Neutrophil (primary cell): ENCODE measurements around the gene APP.

ENCODE experiments used
- H3K27ac ChIP-seq: fragments of 200-600 bp; sonication (generic); 2 replicates; pipeline ENCODE4 v1.5.1; 2016; ENCODE audit warnings: mild to moderate bottlenecking, moderate library complexity
- H3K27me3 ChIP-seq: fragments of 200-600 bp; sonication (generic); 2 replicates; pipeline ENCODE4 v1.6.0; 2016; ENCODE audit warnings: mild to moderate bottlenecking
- H3K36me3 ChIP-seq: fragments of 200-600 bp; sonication (generic); 2 replicates; pipeline ENCODE4 v1.5.1; 2017
- H3K4me1 ChIP-seq, 2 experiments: fragments of 200-600 bp in 1 of 2; sonication (generic) in 1 of 2; 1 replicate in 1 of 2; 2 replicates in 1 of 2; pipeline versions ENCODE4 v1.5.1 to v1.6.1; 2013 to 2016; ENCODE audit warnings: low read depth in 1 of 2, low read length in 1 of 2, mild to moderate bottlenecking in 1 of 2, moderate library complexity in 1 of 2; ENCODE audit not compliant: control insufficient read depth in 1 of 2, insufficient read depth in 1 of 2
- H3K4me3 ChIP-seq, 2 experiments: fragments of 200-600 bp in 1 of 2; sonication (generic) in 1 of 2; 1 replicate in 1 of 2; 2 replicates in 1 of 2; pipeline ENCODE4 v1.5.1; 2013 to 2016; ENCODE audit warnings: low read depth in 1 of 2, low read length in 1 of 2, mild to moderate bottlenecking in 1 of 2, moderate library complexity in 1 of 2
- H3K9me3 ChIP-seq: fragments of 200-600 bp; sonication (generic); 2 replicates; pipeline ENCODE4 v1.5.1; 2016
- CTCF ChIP-seq: fragments of 200-600 bp; sonication (generic); IDR thresholded peaks from 2 replicates; pipeline ENCODE4 v1.5.1; 2016; ENCODE audit warnings: antibody characterized with exemption

The APP gene

DNA sequence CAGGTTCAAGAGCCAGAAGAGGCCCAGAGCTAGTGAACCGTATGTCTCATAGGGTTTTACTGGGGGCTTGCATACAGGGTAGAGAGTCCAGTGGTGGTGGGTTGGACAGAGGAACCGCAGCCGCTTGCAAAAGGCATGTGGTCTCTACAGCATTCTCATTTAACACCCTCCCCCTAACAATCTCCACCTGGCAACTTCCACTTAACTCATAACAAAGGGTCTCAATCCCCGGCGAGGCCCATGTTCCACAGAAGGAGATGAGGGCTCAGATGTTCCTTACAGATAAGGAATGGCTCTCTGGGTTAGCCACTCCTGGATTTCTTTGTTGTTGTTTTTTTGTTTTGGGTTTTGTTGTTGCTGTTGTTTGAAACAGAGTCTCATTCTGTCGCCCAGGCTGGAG lies 106.1 kb downstream of the APP start:
- Histone ChIP-seq H3K36me3 (no peaks in the 10 kb centered on the region), H3K27me3 (no peaks in the 10 kb centered on the region), H3K9me3 (no peaks in the 10 kb centered on the region), H3K4me3 (no peak overlapping the region), H3K4me1 (peaks cover 17 to 21% of the 10 kb centered on the region in 2 experiments), H3K27ac (no peak overlapping the region)
- no peak for TF ChIP-seq CTCF

DNA sequence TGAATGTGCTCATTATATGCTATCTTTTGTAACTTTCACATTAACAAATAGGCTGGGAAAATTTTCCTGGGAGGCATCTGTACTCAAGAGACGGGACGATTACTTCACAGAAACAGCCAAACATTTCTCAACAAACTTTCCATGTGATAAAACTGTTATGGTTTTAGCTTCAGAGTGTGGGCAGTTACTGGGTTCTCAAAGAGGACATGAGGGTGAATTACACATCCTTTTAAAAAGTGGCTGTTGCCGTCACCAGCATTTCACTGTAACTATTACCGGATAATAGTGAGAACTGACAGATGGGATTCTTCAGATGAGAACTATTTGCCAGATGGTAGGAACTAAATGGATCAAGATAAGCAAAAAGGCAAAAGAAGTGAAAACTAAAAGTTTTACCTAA lies 109.1 kb downstream of the APP start:
- no peak for TF ChIP-seq CTCF
- Histone ChIP-seq H3K27ac (peak overlapping the region; percentile 12), H3K4me1 (peaks cover 17 to 21% of the 10 kb centered on the region in 2 experiments), H3K4me3 (no peak overlapping the region), H3K36me3 (no peaks in the 10 kb centered on the region), H3K27me3 (no peaks in the 10 kb centered on the region), H3K9me3 (no peaks in the 10 kb centered on the region)

DNA sequence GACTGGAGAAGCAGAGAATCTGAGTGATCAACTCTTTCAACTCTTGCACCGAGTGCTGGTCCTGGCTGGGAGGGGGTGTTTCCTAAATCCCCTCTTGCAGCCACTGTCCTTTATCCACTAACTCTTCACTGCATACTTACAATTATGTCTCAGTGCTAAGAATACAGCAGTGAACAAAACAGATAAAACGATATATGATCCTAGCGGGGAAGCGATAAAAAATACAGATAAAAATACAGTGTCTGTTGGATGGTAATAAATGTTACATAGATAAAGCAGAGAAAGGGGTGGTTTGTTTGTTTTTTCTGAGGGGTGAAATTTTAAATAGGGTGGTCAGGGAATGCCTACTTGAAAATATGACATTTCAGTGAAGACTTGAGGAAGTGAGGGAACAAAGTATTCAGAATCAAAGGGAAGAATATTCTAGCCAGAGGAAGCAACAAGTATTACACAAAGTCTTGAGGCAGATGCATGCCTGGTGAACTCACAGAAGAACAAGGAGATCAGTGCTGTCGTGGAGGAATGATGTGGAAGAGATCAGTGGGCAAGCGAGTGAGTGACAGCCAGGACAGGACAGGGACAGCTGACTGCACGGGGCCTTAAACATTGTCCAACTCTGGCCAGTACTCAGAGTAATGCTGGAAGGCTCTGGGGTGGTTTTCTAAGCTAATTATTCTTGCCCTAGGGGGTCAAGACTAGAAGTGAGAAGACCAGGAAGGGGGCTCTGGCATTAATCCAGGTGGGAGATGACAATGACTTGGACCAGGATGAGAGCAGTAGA lies 110.0 kb downstream of the APP start:
- Histone ChIP-seq H3K4me3 (no peak overlapping the region), H3K4me1 (peaks cover 17 to 21% of the 10 kb centered on the region in 2 experiments), H3K9me3 (no peaks in the 10 kb centered on the region), H3K27me3 (no peaks in the 10 kb centered on the region), H3K27ac (peak overlapping the region; percentile 12), H3K36me3 (no peaks in the 10 kb centered on the region)
- TF ChIP-seq CTCF, result no peak

DNA sequence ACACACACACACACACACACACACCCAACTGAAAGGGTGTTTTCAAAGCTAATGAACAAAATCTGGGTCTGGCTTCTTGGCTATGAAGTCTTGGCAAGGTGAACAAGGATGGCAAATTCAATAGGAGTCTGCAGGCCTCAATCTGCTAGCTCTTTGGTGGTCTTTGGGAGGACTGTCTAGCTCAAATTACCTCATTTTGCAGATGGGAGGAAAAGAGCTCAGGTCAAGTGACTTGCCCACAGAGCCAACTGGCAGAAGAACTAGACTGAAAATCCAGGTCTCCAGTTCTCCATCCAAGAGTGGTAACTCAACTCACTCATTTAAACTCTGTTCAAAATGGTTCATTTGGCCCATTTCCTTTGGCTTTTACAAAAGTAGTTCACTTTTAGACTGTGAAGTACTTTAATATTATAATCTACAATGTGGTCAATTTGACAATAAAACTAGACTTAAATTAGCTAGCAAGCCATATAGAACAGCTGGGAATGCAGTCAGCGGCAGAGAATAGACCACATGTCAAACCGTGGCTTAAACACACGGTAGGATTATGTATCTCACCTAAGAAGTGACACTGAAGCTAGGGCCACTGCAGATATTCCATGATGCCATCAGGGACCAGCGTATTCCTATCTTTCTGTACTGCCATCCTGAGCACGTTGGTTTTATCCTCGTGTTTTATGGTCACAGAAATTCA lies 112.9 kb downstream of the APP start:
- Histone ChIP-seq H3K36me3 (no peaks in the 10 kb centered on the region), H3K4me1 (peaks cover 17 to 21% of the 10 kb centered on the region in 2 experiments), H3K4me3 (no peak overlapping the region), H3K27me3 (no peaks in the 10 kb centered on the region), H3K9me3 (no peaks in the 10 kb centered on the region), H3K27ac (no peak overlapping the region)
- TF ChIP-seq CTCF, result no peak

DNA sequence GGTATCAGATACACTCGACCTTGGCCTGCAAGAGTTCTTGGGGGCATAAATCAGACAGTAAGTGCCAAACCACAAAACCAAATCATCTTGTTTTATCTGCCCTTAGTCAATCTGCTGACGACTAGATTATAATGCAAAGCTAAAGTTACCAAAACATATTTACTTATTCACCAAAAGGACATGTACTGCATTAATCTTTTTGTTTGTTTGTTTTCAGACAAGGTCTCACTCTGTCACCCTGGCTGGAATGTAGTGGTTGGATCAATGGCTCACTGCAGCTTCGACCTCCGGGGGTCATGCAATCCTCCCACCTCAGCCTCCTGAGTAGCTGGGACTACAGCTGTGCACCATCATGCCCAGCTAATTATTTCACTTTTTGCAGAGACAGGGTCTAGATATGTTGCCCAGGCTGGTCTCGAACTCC lies 114.7 kb downstream of the APP start:
- Histone ChIP-seq H3K9me3 (no peaks in the 10 kb centered on the region), H3K4me1 (peaks cover 5 to 9% of the 10 kb centered on the region in 2 experiments), H3K36me3 (peaks cover 7% of the 10 kb centered on the region), H3K4me3 (no peak overlapping the region), H3K27me3 (no peaks in the 10 kb centered on the region), H3K27ac (no peak overlapping the region)
- no peak for TF ChIP-seq CTCF
